ENCODE data around the gene VKORC1L1.

Gene VKORC1L1

DNA sequence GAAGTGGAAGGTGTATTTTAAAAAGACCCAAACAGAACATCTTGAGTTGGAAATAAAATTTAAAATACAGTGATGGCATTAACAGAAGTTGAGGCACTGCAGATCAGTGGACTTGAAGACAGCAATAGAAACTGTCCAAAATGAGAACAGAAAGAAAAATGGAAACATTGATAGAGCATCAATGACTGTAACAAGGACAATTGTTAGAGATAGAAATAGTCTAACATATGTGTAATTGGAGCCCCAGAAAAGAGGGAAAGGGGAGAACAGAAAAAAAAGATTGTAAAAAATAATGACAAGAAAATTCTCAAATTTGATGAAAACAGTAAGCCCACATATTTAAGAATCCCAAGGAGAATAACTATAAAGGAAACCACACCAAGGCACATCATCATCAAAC is 29.4 kb downstream of the VKORC1L1 start:
- H3K36me3 ChIP-seq (replicated peaks), result no peaks in the 10 kb centered on the region
- no peaks in the 10 kb centered on the region for H3K27me3 ChIP-seq (replicated peaks)
- no peak overlapping the region for H3K4me3 ChIP-seq (ENCODE audit: low read depth, low read length)
- no peak for DNase-seq
- no peak for TF ChIP-seq CTCF (IDR thresholded peaks at IDR 0.05; ENCODE audit: low read depth, low read length, missing control alignments)
- H3K27ac ChIP-seq, result no peak overlapping the region
- in situ Hi-C loops (cut with HindIII; ENCODE audit: low pct_ligation_motif_present, low sequenced_read_pairs), result no loop called here

GRCh38 chr7:65907501-65908198 is 34.8 kb downstream of the VKORC1L1 start:
- in situ Hi-C loops (cut with HindIII; ENCODE audit: low pct_ligation_motif_present, low sequenced_read_pairs), result no loop called here
- TF ChIP-seq CTCF (IDR thresholded peaks at IDR 0.05; ENCODE audit: low read depth, low read length, missing control alignments), result no peak
- Histone ChIP-seq H3K36me3 (replicated peaks) (no peaks in the 10 kb centered on the region), H3K27ac (no peak overlapping the region), H3K27me3 (replicated peaks) (no peaks in the 10 kb centered on the region), H3K4me3 (ENCODE audit: low read depth, low read length) (no peak overlapping the region)
- no peak for DNase-seq

DNA sequence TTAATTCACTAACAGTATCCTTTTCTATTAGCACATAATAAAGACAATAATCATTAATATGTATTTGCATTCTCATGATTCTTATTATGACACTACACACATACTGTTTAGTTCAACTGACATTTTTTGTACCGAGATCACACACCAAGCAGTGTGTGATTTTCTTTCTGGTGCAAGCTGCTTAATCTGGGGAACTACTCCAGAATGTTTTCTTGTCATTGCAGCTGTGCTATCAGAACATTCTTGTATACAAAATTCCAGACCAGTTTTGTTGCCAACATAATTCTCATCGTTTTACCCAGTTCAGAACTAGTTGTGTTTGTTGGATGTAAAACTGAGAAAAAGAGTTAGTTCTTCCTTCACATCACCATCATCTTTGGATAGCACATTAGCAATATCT is 37.4 kb downstream of the VKORC1L1 start:
- no peak for DNase-seq
- H3K4me3 ChIP-seq (ENCODE audit: low read depth, low read length), result no peak overlapping the region
- H3K36me3 ChIP-seq (replicated peaks), result no peaks in the 10 kb centered on the region
- H3K27me3 ChIP-seq (replicated peaks), result no peaks in the 10 kb centered on the region
- TF ChIP-seq CTCF (IDR thresholded peaks at IDR 0.05; ENCODE audit: low read depth, low read length, missing control alignments), result no peak
- H3K27ac ChIP-seq, result no peak overlapping the region
- in situ Hi-C loops (cut with HindIII; ENCODE audit: low pct_ligation_motif_present, low sequenced_read_pairs), result no loop called here

DNA sequence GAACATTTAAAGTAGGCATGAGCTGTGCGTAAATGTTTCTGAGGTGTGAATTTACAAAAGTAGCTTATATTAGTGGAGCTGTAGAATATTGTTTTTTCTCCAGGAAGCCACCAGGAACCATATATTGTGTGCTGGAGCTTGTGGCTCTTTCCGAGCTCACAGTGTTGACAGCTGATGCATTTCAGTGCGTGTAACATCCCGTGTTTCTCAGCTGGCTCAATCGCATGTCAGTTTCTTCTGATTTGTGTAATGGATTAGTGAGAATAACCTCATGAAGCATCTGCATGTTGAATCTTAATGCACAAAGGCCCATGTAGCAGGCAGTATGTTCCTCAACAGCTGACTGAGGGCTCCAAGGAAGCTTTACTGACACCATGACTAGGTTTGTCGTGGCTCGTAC is 39.4 kb downstream of the VKORC1L1 start:
- H3K4me3 ChIP-seq (ENCODE audit: low read depth, low read length), result no peak overlapping the region
- H3K27ac ChIP-seq, result no peak overlapping the region
- no peaks in the 10 kb centered on the region for H3K36me3 ChIP-seq (replicated peaks)
- in situ Hi-C loops (cut with HindIII; ENCODE audit: low pct_ligation_motif_present, low sequenced_read_pairs), result no loop called here
- no peaks in the 10 kb centered on the region for H3K27me3 ChIP-seq (replicated peaks)
- no peak for DNase-seq
- no peak for TF ChIP-seq CTCF (IDR thresholded peaks at IDR 0.05; ENCODE audit: low read depth, low read length, missing control alignments)

DNA sequence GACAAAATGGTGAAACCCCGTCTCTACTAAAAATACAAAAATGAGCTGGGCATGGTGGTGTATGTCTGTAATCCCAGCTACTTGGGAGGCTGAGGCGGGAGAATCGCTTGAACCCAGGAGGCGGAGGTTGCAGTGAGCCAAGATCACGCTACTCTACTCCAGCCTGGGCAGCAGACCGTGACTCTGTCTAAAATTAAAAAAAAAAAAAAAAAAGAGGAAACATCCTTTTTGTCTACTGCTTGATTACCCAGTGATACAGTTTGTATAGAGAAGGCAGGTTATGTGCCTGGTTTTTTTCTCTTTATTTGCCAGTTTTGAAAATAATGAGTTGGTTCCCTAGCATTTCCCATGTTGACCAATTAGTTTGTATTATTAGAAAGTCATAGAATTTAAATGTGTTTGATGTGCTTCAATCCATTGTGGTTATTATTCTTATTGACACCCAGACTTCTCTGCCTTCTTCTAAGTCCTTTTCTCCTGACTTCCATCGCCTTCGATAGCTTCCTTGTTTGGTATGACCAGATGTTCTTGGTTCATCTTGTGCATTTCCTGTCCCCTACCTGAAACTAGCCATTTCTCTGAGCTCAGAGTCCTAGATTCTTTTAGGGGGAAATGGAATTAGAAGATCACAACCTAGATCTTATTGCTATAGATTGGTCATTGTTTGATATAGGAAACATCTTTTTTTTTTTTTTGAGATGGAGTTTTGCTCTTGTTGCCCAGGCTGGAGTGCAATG is 43.2 kb downstream of the VKORC1L1 start:
- H3K27ac ChIP-seq, result no peak overlapping the region
- no peak for TF ChIP-seq CTCF (IDR thresholded peaks at IDR 0.05; ENCODE audit: low read depth, low read length, missing control alignments)
- no peaks in the 10 kb centered on the region for H3K36me3 ChIP-seq (replicated peaks)
- in situ Hi-C loops (cut with HindIII; ENCODE audit: low pct_ligation_motif_present, low sequenced_read_pairs), result no loop called here
- no peak for DNase-seq
- H3K4me3 ChIP-seq (ENCODE audit: low read depth, low read length), result no peak overlapping the region
- H3K27me3 ChIP-seq (replicated peaks), result no peaks in the 10 kb centered on the region
